ENCODE results near the gene GTPBP3. TPM values are rescaled to one million over a fixed set of nuclear protein-coding genes. Genes with fewer than 3 reads are reported as not detected.

GTPBP3 gene
- total RNA-seq, 1 experiment from 2014 or later, result 73.0 TPM

GRCh38 chr19:17389957-17390664, 52.8 kb downstream of the GTPBP3 start (continued):
- TF ChIP-seq ATF3 (IDR thresholded peaks at IDR 0.05) (no peak), SRF (IDR thresholded peaks at IDR 0.05; ENCODE audit: low read depth) (no peak), POLR2A (IDR thresholded peaks at IDR 0.05; ENCODE audit: borderline replicate concordance, extremely low read depth, insufficient read depth, insufficient read length) (no peak), SIN3A (IDR thresholded peaks at IDR 0.05; ENCODE audit: low read depth) (no peak), POLR2AphosphoS5 (IDR thresholded peaks at IDR 0.05; ENCODE audit: low read depth, low read length) (no peak)

DNA sequence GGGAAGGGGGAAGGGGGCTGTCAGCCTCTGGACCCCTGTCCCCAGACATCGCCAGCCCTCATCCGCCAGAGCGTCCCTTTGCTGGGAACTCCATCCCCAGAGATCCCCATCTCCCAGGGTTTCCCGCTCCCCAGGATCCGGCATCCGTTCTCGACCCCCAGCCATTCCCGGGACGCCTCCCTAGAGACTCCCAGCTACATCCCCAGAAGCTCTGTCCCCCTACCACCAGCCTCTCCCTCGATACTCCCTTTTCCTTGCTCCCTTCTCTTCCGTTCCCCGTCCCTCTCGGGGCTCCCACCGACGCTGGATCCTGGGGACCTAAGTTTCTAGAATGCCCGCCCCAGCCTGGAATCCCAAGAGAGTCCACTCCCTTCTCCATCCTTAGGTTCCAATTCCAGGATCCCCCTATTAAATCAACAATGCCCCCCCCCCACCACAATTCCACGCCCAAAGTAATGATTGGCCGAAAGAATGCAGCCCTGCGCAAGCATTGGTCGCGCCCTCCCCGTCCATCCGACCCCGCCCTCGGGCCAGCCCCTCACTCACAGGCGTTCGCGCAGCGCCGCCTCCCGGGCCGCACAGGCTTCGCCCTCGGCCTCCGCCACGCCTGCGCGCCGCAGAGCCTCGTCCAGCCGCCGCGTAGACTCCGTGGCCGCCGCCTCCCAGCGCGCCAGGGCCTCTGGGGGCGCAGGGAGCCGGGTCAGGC, 53.5 kb downstream of the GTPBP3 start:
- Histone ChIP-seq H3K4me2 (ENCODE audit: low read length) (peak overlapping the region; percentile 75), H3K27me3 (ENCODE audit: insufficient read depth, low read length) (no peaks in the 10 kb centered on the region), H3K9me3 (ENCODE audit: control insufficient read depth in 1 of 2, insufficient read depth in 1 of 2, low read depth in 1 of 2, low read length in 2 of 2) (no peaks in the 10 kb centered on the region), H4K20me1 (ENCODE audit: insufficient read depth) (no peaks in the 10 kb centered on the region), H3K36me3 (ENCODE audit: control insufficient read depth in 1 of 2, insufficient read depth in 2 of 2, low read length in 2 of 2) (no peaks in the 10 kb centered on the region), H3K27ac (ENCODE audit: low read depth, low read length) (peak overlapping the region; percentile 11; the same call in 1 of the 2 replicates), H3K9me2 (ENCODE audit: insufficient read depth) (no peaks in the 10 kb centered on the region), H3K9ac (ENCODE audit: low read length) (peak overlapping the region; percentile 35; the same call in 1 of the 2 replicates), H3K79me2 (ENCODE audit: insufficient read depth, low read length) (no peaks in the 10 kb centered on the region), H3K4me3 (replicated peaks in 1 of 2; ENCODE audit: low read depth in 1 of 2, low read length in 2 of 2) (peak overlapping the region; percentile 40 to 55), H3K4me1 (ENCODE audit: control insufficient read depth in 1 of 2, insufficient read depth in 2 of 2, low read length in 2 of 2) (peaks cover 11 to 35% of the 10 kb centered on the region in 2 experiments), H2AFZ (ENCODE audit: low read depth, low read length, poor library complexity, severe bottlenecking) (peak overlapping the region; percentile 78)
- ATAC-seq, result peak; percentile 96
- ChIA-PET RAD21 (ENCODE audit: low non-redundant PET in 1 of 2, low total read pairs in 2 of 2, uncharacterized antibody in 2 of 2, unreplicated experiment in 2 of 2) (interaction anchor here in 1 of 2 experiments (0.7 kb wide), 1 partner anchor 43 kb away, joined by 6 read pairs; no protein-coding TSS in a partner anchor), CTCF (interaction anchor here (0.7 to 1.5 kb wide), 4 partner anchors 76 to 215 kb away, joined by 3 to 9 read pairs (median 4); no protein-coding TSS in a partner anchor), POLR2A (no interaction called here)
- BruUV-seq (replicated peaks), result no TSS peak
- peak; percentile 80 for DNase-seq (ENCODE audit: low read depth, low spot score)
- intact Hi-C loops (cut with micrococcal nuclease), result loop anchor here (1.0 kb wide), 1 partner anchor 75 kb away; no protein-coding TSS in a partner anchor
- TF ChIP-seq EZH2phosphoT487 (IDR thresholded peaks at IDR 0.05; ENCODE audit: borderline replicate concordance) (no peak), CTCF (IDR thresholded peaks at IDR 0.05 in 2 of 3, conservative IDR thresholded peaks at IDR 0.05 in 1 of 3; ENCODE audit: borderline replicate concordance in 1 of 3, insufficient read depth in 1 of 3, low read depth in 2 of 3, low read length in 2 of 3) (peak; percentile 60 to 64 (median 62)), RAD21 (IDR thresholded peaks at IDR 0.05; ENCODE audit: low read depth) (peak; percentile 79), SRF (IDR thresholded peaks at IDR 0.05; ENCODE audit: low read depth) (no peak), REST (IDR thresholded peaks at IDR 0.05; ENCODE audit: low read depth) (no peak), EGR1 (IDR thresholded peaks at IDR 0.05; ENCODE audit: low read depth) (no peak), SIN3A (IDR thresholded peaks at IDR 0.05; ENCODE audit: low read depth) (no peak), SP1 (IDR thresholded peaks at IDR 0.05; ENCODE audit: low read depth) (peak; percentile 77), JUND (IDR thresholded peaks at IDR 0.05) (no peak), EZH2 (IDR thresholded peaks at IDR 0.05) (no peak), ATF3 (IDR thresholded peaks at IDR 0.05) (no peak)
- TF ChIP-seq, protein P1, sequence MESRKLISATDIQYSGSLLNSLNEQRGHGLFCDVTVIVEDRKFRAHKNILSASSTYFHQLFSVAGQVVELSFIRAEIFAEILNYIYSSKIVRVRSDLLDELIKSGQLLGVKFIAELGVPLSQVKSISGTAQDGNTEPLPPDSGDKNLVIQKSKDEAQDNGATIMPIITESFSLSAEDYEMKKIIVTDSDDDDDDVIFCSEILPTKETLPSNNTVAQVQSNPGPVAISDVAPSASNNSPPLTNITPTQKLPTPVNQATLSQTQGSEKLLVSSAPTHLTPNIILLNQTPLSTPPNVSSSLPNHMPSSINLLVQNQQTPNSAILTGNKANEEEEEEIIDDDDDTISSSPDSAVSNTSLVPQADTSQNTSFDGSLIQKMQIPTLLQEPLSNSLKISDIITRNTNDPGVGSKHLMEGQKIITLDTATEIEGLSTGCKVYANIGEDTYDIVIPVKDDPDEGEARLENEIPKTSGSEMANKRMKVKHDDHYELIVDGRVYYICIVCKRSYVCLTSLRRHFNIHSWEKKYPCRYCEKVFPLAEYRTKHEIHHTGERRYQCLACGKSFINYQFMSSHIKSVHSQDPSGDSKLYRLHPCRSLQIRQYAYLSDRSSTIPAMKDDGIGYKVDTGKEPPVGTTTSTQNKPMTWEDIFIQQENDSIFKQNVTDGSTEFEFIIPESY (IDR thresholded peaks at IDR 0.05; ENCODE audit: extremely low read depth, insufficient replicate concordance, low read length), result no peak
